ENCODE data around the gene RUBCN.
A peak's percentile ranks its signal among the peaks of the same experiment; 100 is the strongest.

The RUBCN gene

GRCh38 chr3:197736491-197737318, at the start of gene RUBCN:
Gene RUBCN, minus strand, starts transcription at chr3:197736904. Its CDS starts 185 bp downstream, at chr3:197736719.
- peak within 1 kb of the TSS; percentile 72 for H3K4me3 ChIP-seq (ENCODE audit: low read depth, low read length)
- no peak for TF ChIP-seq CTCF (IDR thresholded peaks at IDR 0.05; ENCODE audit: control insufficient read depth, extremely low read depth, insufficient read depth)
- DNase-seq (ENCODE audit: low read depth) = peak; percentile 76

DNA sequence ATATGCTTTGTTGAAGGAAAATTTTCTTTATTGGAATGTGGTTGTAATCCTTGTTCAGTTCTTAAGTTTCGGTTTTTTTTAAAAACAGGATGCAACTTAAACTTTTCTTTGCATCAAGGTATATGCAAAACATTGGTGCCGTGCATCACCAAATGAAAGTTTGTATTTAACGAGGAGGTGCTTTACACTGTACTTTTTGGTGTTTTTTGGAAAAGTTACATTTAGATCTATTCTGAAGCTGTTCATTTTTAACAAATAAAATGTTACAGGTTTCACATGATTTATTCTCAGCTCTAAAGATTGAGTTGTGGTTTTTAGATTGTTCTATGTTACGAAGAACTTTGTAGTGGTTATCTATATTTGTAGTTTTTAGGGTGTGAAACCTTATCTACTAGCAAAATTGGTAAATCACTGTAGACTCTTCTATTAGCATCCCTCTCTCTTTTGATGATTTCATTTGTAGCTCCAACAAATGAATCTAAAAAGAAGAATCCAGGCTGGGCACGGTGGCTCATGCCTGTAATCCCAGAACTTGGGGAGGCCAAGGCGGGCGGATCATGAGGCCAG, 47.4 kb upstream of the RUBCN start:
- no peak for DNase-seq (ENCODE audit: low read depth)
- TF ChIP-seq CTCF (IDR thresholded peaks at IDR 0.05; ENCODE audit: control insufficient read depth, extremely low read depth, insufficient read depth) = no peak

DNA sequence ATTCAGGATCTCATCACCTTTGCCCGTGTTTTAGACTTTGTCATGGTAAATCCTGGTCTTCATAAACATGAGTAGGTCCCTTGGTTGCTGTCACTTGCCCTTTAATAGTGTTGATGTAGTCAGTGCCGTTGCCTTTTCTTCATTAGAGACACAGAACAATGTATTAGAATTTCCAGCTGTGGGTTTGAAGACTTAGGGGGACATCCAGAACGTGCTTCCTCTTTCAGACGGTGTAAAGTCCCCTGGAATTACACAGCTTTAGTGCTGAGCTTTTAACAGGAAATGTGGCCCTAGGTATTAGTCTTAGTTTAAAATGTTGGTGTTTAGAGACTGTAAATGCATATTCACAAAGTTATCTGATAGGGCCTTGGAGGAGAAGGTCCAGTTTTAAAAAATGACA, 45.5 kb upstream of the RUBCN start:
- TF ChIP-seq CTCF (IDR thresholded peaks at IDR 0.05; ENCODE audit: control insufficient read depth, extremely low read depth, insufficient read depth) = no peak
- no peak for DNase-seq (ENCODE audit: low read depth)
- H3K4me3 ChIP-seq (ENCODE audit: low read depth, low read length) = no peak overlapping the region

More for the DNA sequence above, 47.4 kb upstream of the RUBCN start:
- no peak overlapping the region for H3K4me3 ChIP-seq (ENCODE audit: low read depth, low read length)

DNA sequence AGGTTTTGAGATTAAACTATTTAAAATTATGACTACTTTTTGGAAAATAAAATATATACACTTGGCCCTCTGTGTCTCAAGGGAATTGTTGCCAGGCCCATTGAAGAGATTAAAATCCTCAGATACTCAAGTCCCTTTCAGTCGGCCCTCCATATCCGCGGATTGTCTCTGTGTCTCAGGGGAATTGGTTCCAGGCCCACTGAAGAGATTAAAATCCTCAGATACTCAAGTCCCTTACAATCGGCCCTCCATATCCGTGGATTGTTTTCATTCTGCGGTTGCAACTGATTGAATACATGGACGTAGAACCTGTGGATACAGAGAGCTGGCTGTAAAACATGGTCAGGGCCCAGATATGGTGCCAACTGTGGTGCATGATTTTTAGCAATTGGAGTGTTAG, 38.6 kb upstream of the RUBCN start:
- no peak for DNase-seq (ENCODE audit: low read depth)
- TF ChIP-seq CTCF (IDR thresholded peaks at IDR 0.05; ENCODE audit: control insufficient read depth, extremely low read depth, insufficient read depth) = no peak
- H3K4me3 ChIP-seq (ENCODE audit: low read depth, low read length) = no peak overlapping the region

GRCh38 chr3:197761784-197762183, 25.1 kb upstream of the RUBCN start:
- DNase-seq (ENCODE audit: low read depth) = no peak
- no peak overlapping the region for H3K4me3 ChIP-seq (ENCODE audit: low read depth, low read length)
- no peak for TF ChIP-seq CTCF (IDR thresholded peaks at IDR 0.05; ENCODE audit: control insufficient read depth, extremely low read depth, insufficient read depth)

DNA sequence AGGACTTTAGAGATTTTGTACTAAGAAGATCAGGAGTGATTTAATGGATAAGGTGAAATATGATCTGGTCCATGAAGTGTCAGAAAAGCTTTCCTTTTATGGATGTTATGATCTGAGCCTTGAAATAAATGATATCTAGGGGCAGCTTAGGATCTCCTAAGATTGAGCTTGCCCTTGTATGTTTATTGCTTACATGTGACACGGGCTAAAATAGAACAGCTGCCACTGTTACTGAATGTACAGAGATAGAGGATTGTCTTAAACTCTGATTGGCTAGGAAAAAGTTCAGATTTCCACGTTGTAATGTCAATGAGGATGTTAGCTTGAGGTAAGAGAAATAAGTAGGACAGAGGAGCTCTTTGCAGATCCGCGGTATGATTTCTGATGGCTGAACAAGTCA, 21.8 kb upstream of the RUBCN start:
- H3K4me3 ChIP-seq (ENCODE audit: low read depth, low read length) = no peak overlapping the region
- no peak for DNase-seq (ENCODE audit: low read depth)
- TF ChIP-seq CTCF (IDR thresholded peaks at IDR 0.05; ENCODE audit: control insufficient read depth, extremely low read depth, insufficient read depth) = no peak
